Stimulated activated CD8-positive, alpha-beta memory T cell treated with anti-CD3 and anti-CD28 coated beads, Interleukin-15, amount 100 ng/mL, for 48 hours (primary cell): ENCODE data around the gene PACS1.

Source experiments
- DNase-seq, 2 donors: peaks; one replicate each; pipeline ENCODE4 v3.0.0-alpha.2; 2020; ENCODE audit warnings: low read depth in 2 of 2

PACS1 gene

GRCh38 chr11:66288671-66289547, 218.8 kb downstream of the PACS1 start, which contains the start of gene YIF1A:
TSS of gene YIF1A (minus strand) at chr11:66289143. CDS start at chr11:66288985, 158 bp downstream.
- DNase-seq, result peak; percentile 98 to 99

DNA sequence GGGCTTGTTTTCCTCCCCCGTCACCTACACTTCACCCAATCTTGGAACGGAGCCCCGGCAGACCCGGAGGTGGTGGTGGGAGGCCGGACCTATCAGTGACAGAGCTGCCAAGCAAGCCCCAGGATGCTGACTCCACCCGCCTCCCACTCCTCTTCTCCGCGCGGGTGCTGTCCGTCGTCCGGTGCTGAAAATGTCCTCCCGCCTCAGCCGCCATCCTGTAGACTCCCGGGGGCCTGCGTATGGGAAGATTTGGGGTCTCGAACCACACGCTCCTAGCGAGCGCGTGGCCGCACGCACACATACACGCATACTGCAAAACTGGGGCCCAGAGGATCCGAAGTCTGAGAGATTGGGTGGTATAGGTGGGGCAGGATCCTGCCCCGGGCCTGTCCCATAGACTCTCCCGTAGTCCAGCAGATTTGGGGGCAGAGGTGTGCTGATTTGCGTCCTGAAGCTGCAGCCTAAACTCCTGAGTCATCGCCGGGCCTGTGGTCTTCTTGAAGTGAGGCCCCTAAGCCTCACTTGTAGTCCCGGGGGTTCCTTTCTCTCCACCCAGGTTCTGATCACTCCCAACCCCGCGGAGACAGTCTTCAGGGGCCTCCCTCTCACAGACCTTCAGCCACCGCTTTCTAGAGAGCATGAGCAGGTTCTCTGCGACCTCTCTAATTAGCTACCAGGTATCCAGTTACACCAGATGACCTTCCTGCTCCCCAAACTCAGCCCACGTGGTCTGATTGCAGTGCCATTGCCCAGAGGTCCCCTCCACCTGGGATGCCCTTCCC, 219.7 kb downstream of the PACS1 start:
- DNase-seq, result peak; percentile 68 to 75

- DNase-seq, result no peak
Measured at GRCh38 chr11:66290330-66290621, 220.2 kb downstream of the PACS1 start.

- no peak for DNase-seq
Measured at GRCh38 chr11:66291303-66291705, 221.2 kb downstream of the PACS1 start.

- no peak for DNase-seq
Measured at GRCh38 chr11:66291706-66292542, 221.9 kb downstream of the PACS1 start, which contains the start of gene TMEM151A. TSS of gene TMEM151A (plus strand) at chr11:66291894. CDS start at chr11:66292014, 120 bp downstream.

- no peak for DNase-seq
Measured at GRCh38 chr11:66292543-66293332, 222.7 kb downstream of the PACS1 start.

DNA sequence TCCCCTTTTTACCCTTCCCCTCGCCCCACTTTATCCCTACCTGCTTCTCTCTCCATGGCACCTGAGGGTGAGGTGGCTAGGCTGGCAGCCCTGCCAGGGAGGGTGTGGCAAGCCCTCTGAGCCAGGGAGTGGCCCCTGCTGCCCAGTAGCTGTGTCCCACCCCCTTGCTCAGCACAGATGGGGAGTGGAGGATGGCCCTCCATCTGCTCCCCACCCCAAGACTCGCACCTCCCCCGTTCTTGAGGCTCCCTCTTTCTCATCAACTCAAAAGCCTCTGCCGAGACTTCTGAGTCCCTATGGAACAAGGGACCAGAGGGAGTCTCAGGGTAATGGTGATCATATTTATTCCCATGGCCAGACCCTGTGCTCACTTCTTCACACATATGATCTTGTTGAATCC, 223.3 kb downstream of the PACS1 start:
- DNase-seq, result no peak

GRCh38 chr11:66293777-66294625, 223.9 kb downstream of the PACS1 start:
- no peak for DNase-seq
